Measurements from ENCODE around the gene CHRD. TPM values are rescaled to one million over a fixed set of nuclear protein-coding genes. Genes with fewer than 3 reads are reported as not detected.
A peak's percentile ranks its signal among the peaks of the same experiment; 100 is the strongest.

Gene CHRD
- total and polyA plus RNA-seq, 9 of the 15 experiments (the other 6 are each of a cell fraction or from before 2014, with no cell fraction given) = 0.11 to 1.3 (median 0.59) TPM; not detected in 3

- WGBS (ENCODE audit: insufficient coverage, low coverage, missing lambda C conversion rate) = 78% methylated on average over 5 of the region's 5 CpGs
- H3K4me1 ChIP-seq (replicated peaks in 1 of 2; ENCODE audit: control insufficient read depth in 2 of 2, insufficient read depth in 2 of 2, low read length in 2 of 2) = peaks cover 7 to 18% of the 10 kb centered on the region in 2 experiments; a peak in 3 of 5 replicates
- no peaks in the 10 kb centered on the region for H3K9me3 ChIP-seq (replicated peaks; ENCODE audit: control insufficient read depth, insufficient read depth, low read depth, low read length)
- no peaks in the 10 kb centered on the region for H3K27me3 ChIP-seq (ENCODE audit: control insufficient read depth in 2 of 2, insufficient read depth in 2 of 2, low read length in 2 of 2)
- peak; percentile 93 for TF ChIP-seq MCM3 (IDR thresholded peaks at IDR 0.05)
- TF ChIP-seq HNRNPH1 (optimal IDR thresholded peaks at IDR 0.05; ENCODE audit: low read depth, low read length) = no peak
- 0 out of 2 replicates have a peak, but pooled peaks have one; percentile 26 for TF ChIP-seq SUPT5H (IDR thresholded peaks at IDR 0.05)
- peak; percentile 69 for TF ChIP-seq CEBPB (tag; IDR thresholded peaks at IDR 0.05)
- TF ChIP-seq TAL1 (IDR thresholded peaks at IDR 0.05) = no peak
- peak in 1 of 2 experiments; percentile 22; a peak in 1 of 4 replicates for TF ChIP-seq FOXA3 (CRISPR knock-in tag; conservative IDR thresholded peaks at IDR 0.05 in 1 of 2, IDR thresholded peaks at IDR 0.05 in 1 of 2)
- POLR2A ChIA-PET = interaction anchor here (0.7 kb wide), 1 partner anchor 8 kb away, joined by 3 read pairs; no protein-coding TSS in a partner anchor
- CTCF ChIA-PET (ENCODE audit: low intra/inter-chr PET ratio) = no interaction called here
- no peak overlapping the region for H3K9ac ChIP-seq (ENCODE audit: insufficient read depth in 1 of 2, low read depth in 2 of 2, low read length in 2 of 2)
- H3K27ac ChIP-seq (ENCODE audit: extremely low read depth, low read depth, low read length) = no peak overlapping the region
- ATAC-seq (no peak), FAIRE-seq (no peak), DNase-seq (ENCODE audit: extremely low read depth in 1 of 4, low spot score in 3 of 4) (no peak)
- no peak overlapping the region for H3K4me3 ChIP-seq
- H3K4me2 ChIP-seq (ENCODE audit: insufficient read depth, low read length) = no peak overlapping the region
- peaks cover 3% of the 10 kb centered on the region for H3K9me1 ChIP-seq (ENCODE audit: control insufficient read depth, insufficient read depth, low read length)
- peaks cover 33% of the 10 kb centered on the region for H3K79me2 ChIP-seq (ENCODE audit: control insufficient read depth, insufficient read depth, low read length)
- BruUV-seq (replicated peaks) = no TSS peak
- H2AFZ ChIP-seq (ENCODE audit: low read depth, low read length) = no peak overlapping the region
- in situ Hi-C loops (cut with MboI) (no loop called here), intact Hi-C loops (cut with micrococcal nuclease) (no loop called here)
- peaks cover 52% of the 10 kb centered on the region for H3K36me3 ChIP-seq (ENCODE audit: control insufficient read depth, insufficient read depth, low read length)
- 0 out of 2 replicates have a peak, but pooled peaks cover 3% of the 10 kb centered on the region for H4K20me1 ChIP-seq (replicated peaks; ENCODE audit: control insufficient read depth, insufficient read depth, low read length)
Observed at GRCh38 chr3:184366619-184367289, 13.1 kb upstream of the CHRD start.

Data from K562 (cell line).